ENCODE data around the gene SNUPN. TPM values are rescaled to one million over a fixed set of nuclear protein-coding genes. Genes with fewer than 3 reads are reported as not detected.

Gene SNUPN
- total and polyA plus RNA-seq, 2 of the 8 experiments (the other 6 are each of a cell fraction or from before 2014, with no cell fraction given) = 13.3 to 28.2 TPM

DNA sequence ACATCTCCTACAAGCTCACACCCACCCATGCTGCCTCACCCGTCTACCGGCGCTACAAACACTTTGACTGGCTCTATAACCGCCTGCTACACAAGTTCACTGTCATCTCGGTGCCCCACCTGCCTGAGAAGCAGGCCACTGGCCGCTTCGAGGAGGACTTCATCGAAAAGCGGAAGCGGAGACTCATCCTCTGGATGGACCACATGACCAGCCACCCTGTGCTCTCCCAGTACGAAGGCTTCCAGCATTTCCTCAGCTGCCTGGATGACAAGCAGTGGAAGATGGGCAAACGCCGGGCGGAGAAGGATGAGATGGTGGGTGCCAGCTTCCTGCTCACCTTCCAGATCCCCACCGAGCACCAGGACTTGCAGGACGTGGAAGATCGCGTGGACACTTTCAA, 24.3 kb upstream of the SNUPN start:
- Histone ChIP-seq H4K5ac (ENCODE audit: insufficient read length, low read depth, low read length) (no peak overlapping the region), H3K9me3 (ENCODE audit: insufficient read depth in 2 of 2, low read depth in 1 of 2, low read length in 1 of 2) (no peaks in the 10 kb centered on the region), H3K36me3 (ENCODE audit: control insufficient read depth in 2 of 4, insufficient read depth in 4 of 4, low read length in 3 of 4) (peaks cover 0 to 14% (median 0%) of the 10 kb centered on the region in 4 experiments; a peak in 3 of 8 replicates), H2AK5ac (ENCODE audit: low read depth, low read length) (no peak overlapping the region), H3K4me2 (ENCODE audit: insufficient read depth in 1 of 2, low read depth in 2 of 2, low read length in 2 of 2) (peak overlapping the region in 1 of 2 experiments; percentile 100; a peak in 2 of 4 replicates), H2BK5ac (ENCODE audit: low read depth, low read length) (no peak overlapping the region; the same call in 1 of the 2 replicates), H2BK12ac (ENCODE audit: low read depth, low read length) (no peak overlapping the region), H3K4me3 (ENCODE audit: extremely low read depth in 1 of 4, insufficient read depth in 2 of 4, low read depth in 3 of 4, low read length in 4 of 4) (no peak overlapping the region), H3K4me1 (replicated peaks in 1 of 4; ENCODE audit: control insufficient read depth in 3 of 4, insufficient read depth in 4 of 4, low read length in 3 of 4) (peaks cover 9 to 32% (median 21%) of the 10 kb centered on the region in 4 experiments), H2BK15ac (ENCODE audit: low read length) (no peak overlapping the region), H2BK120ac (replicated peaks; ENCODE audit: low read depth, low read length) (no peak overlapping the region), H3K9ac (replicated peaks in 1 of 4; ENCODE audit: extremely low read depth in 1 of 4, low read depth in 3 of 4, low read length in 3 of 4) (no peak overlapping the region; a peak in 2 of 7 replicates), H3K56ac (replicated peaks; ENCODE audit: insufficient read length, low read depth, low read length) (no peak overlapping the region), H3K27me3 (replicated peaks in 1 of 4; ENCODE audit: control insufficient read depth in 3 of 4, extremely low read depth in 1 of 4, insufficient read depth in 3 of 4, low read length in 3 of 4) (peaks cover 0 to 14% (median 10%) of the 10 kb centered on the region in 4 experiments; a peak in 6 of 7 replicates), H4K8ac (ENCODE audit: extremely low read depth, insufficient read depth, low read length) (peak overlapping the region; percentile 62; the same call in 1 of the 2 replicates), H4K20me1 (replicated peaks in 1 of 2; ENCODE audit: control insufficient read depth in 1 of 2, insufficient read depth in 2 of 2, low read length in 2 of 2) (peaks cover 4 to 20% of the 10 kb centered on the region in 2 experiments), H2AFZ (ENCODE audit: low read length) (no peak overlapping the region), H3K18ac (ENCODE audit: extremely low read depth, low read length) (no peak overlapping the region), H3K79me2 (ENCODE audit: control insufficient read depth in 1 of 2, insufficient read depth in 2 of 2, low read length in 2 of 2) (peaks cover 0 to 58% of the 10 kb centered on the region in 2 experiments; a peak in 3 of 4 replicates), H3K79me1 (ENCODE audit: low read depth, low read length) (peaks cover 14% of the 10 kb centered on the region), H3K4ac (replicated peaks; ENCODE audit: insufficient read length, low read depth, low read length) (no peak overlapping the region), H2BK20ac (ENCODE audit: low read length) (no peak overlapping the region), H4K91ac (replicated peaks; ENCODE audit: insufficient read length, low read length) (no peak overlapping the region), H3K23ac (ENCODE audit: insufficient read length) (no peak overlapping the region), H3K14ac (ENCODE audit: insufficient read length) (no peak overlapping the region), H3K27ac (ENCODE audit: low read depth, low read length) (no peak overlapping the region), H3K23me2 (ENCODE audit: low read depth, low read length) (peaks cover 10% of the 10 kb centered on the region; the same call in 1 of the 2 replicates)
- ChIA-PET POLR2A (ENCODE audit: partially characterized antibody) (interaction anchor here (0.7 to 5.5 kb wide), 5 partner anchors 10 to 197 kb away, joined by 3 to 41 read pairs (median 4); partner anchors contain the start of genes IMP3 and SNUPN), CTCF (ENCODE audit: partially characterized antibody) (interaction anchor here (0.6 to 1.4 kb wide), 4 partner anchors 10 to 152 kb away, joined by 3 to 5 read pairs (median 4); partner anchors contain the start of gene IMP3)
- TF ChIP-seq POLR2A (IDR thresholded peaks at IDR 0.05; ENCODE audit: control extremely low read depth in 1 of 2, low read depth in 2 of 2, low read length in 2 of 2) (no peak), CBX8 (IDR thresholded peaks at IDR 0.05; ENCODE audit: borderline replicate concordance, low read depth, low read length) (no peak), PHF8 (conservative IDR thresholded peaks at IDR 0.05; ENCODE audit: low read depth, low read length) (0 out of 2 replicates have a peak, but pooled peaks have one; percentile 24), SP2 (IDR thresholded peaks at IDR 0.05; ENCODE audit: low read length) (no peak), BRCA1 (IDR thresholded peaks at IDR 0.05; ENCODE audit: low read depth, low read length) (no peak), SUZ12 (IDR thresholded peaks at IDR 0.05; ENCODE audit: low read length) (no peak), MAFK (IDR thresholded peaks at IDR 0.05; ENCODE audit: low read depth, low read length) (no peak)
- TF ChIP-seq, protein P1, sequence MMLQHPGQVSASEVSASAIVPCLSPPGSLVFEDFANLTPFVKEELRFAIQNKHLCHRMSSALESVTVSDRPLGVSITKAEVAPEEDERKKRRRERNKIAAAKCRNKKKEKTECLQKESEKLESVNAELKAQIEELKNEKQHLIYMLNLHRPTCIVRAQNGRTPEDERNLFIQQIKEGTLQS (IDR thresholded peaks at IDR 0.05; ENCODE audit: insufficient read depth, low read depth, low read length) = no peak
- WGBS, 2 experiments (ENCODE audit: extremely low coverage in 1 of 2, insufficient coverage in 1 of 2, insufficient read length in 1 of 2, insufficient replicate concordance in 2 of 2, low coverage in 1 of 2, low lambda C conversion rate in 2 of 2, missing lambda C conversion rate in 1 of 2) = 94% methylated on average over 18 of the region's 18 CpGs; no CpG with 5 or more reads in 1 of the 2 experiments
- FAIRE-seq = no peak
- DNase-seq (ENCODE audit: low read depth in 1 of 2, low spot score in 2 of 2) = no peak

Data from H1 (cell line).